Liver (tissue), 3 donors: ENCODE data around the gene UBA7.

Source experiments
- ATF3 ChIP-seq: IDR thresholded peaks from 2 replicates; pipeline ENCODE4 v1.6.1; 2016; ENCODE audit warnings: antibody characterized with exemption
- CTCF ChIP-seq: fragments of 150-350 bp; IDR thresholded peaks from 2 replicates; pipeline ENCODE4 v1.5.1; 2017; ENCODE audit warnings: improper control_type of control experiment, low read depth, low read length; ENCODE audit not compliant: missing input control
- EGR1 ChIP-seq, 2 donors: IDR thresholded peaks; 2 replicates each; pipeline ENCODE4 v1.6.1; 2016 to 2018; ENCODE audit warnings: antibody characterized with exemption in 2 of 2, low read depth in 2 of 2
- GABPA ChIP-seq, 2 donors: IDR thresholded peaks in 1 of 2; conservative IDR thresholded peaks in 1 of 2; 2 replicates each; pipeline ENCODE4 v1.6.1; 2016; ENCODE audit warnings: antibody characterized with exemption in 2 of 2, mild to moderate bottlenecking in 1 of 2, moderate library complexity in 1 of 2
- JUND ChIP-seq, 2 donors: IDR thresholded peaks; 2 replicates each; pipeline ENCODE4 v1.6.1; 2016; ENCODE audit warnings: antibody characterized with exemption in 2 of 2
- MAX ChIP-seq: IDR thresholded peaks from 2 replicates; pipeline ENCODE4 v1.6.1; 2016; ENCODE audit warnings: antibody characterized with exemption
- NR2F2 ChIP-seq: IDR thresholded peaks from 2 replicates; pipeline ENCODE4 v1.6.1; 2016; ENCODE audit warnings: antibody characterized with exemption
- RAD21 ChIP-seq, 2 donors: IDR thresholded peaks; 2 replicates each; pipeline ENCODE4 v1.6.1; 2016; ENCODE audit warnings: antibody characterized with exemption in 2 of 2, mild to moderate bottlenecking in 2 of 2
- REST ChIP-seq: IDR thresholded peaks from 2 replicates; pipeline ENCODE4 v1.6.1; 2016; ENCODE audit warnings: antibody characterized with exemption, mild to moderate bottlenecking
- SP1 ChIP-seq: IDR thresholded peaks from 2 replicates; pipeline ENCODE4 v1.6.1; 2018; ENCODE audit warnings: antibody characterized with exemption, mild to moderate bottlenecking
- TAF1 ChIP-seq: conservative IDR thresholded peaks from 2 replicates; pipeline ENCODE4 v1.6.1; 2016; ENCODE audit warnings: antibody characterized with exemption, mild to moderate bottlenecking
- YY1 ChIP-seq: IDR thresholded peaks from 2 replicates; pipeline ENCODE4 v1.6.1; 2016; ENCODE audit warnings: antibody characterized with exemption, mild to moderate bottlenecking
- ZBTB33 ChIP-seq: IDR thresholded peaks from 2 replicates; pipeline ENCODE4 v1.6.1; 2016; ENCODE audit warnings: antibody characterized with exemption
- donor health status: healthy.
- donor health status: healthy.

- TF ChIP-seq CTCF = no peak
- TF ChIP-seq GABPA (IDR thresholded peaks at IDR 0.05 in 1 of 2, conservative IDR thresholded peaks at IDR 0.05 in 1 of 2) = no peak
- no peak for TF ChIP-seq TAF1
- TF ChIP-seq SP1 = no peak
- TF ChIP-seq ATF3 = no peak
- TF ChIP-seq RAD21 (IDR thresholded peaks at IDR 0.05) = no peak
- TF ChIP-seq REST = no peak
- no peak for TF ChIP-seq MAX
- no peak for TF ChIP-seq YY1
- no peak for TF ChIP-seq ZBTB33
- TF ChIP-seq EGR1 (IDR thresholded peaks at IDR 0.05; ENCODE audit: low read depth in 2 of 2) = no peak
- TF ChIP-seq JUND (IDR thresholded peaks at IDR 0.05) = no peak
- no peak for TF ChIP-seq NR2F2
These were observed 52.1 kb downstream of the UBA7 start for GRCh38 chr3:49761661-49762060.
